HAP-1 (cell line): ENCODE results near the gene SLC35E2B.
A peak's percentile ranks its signal among the peaks of the same experiment; 100 is the strongest.

ENCODE experiments used
- DNase-seq, 2 experiments: peaks; one replicate each; pipeline ENCODE4 v3.0.0-alpha.2; 2016 to 2020; ENCODE audit warnings: low spot score in 2 of 2
- H3K27me3 ChIP-seq: fragments of 250-450 bp; sonication (Bioruptor Pico); 2 replicates; pipeline ENCODE4 v1.5.1; 2020; ENCODE audit warnings: low read depth, mild to moderate bottlenecking, moderate library complexity
- H3K36me3 ChIP-seq: fragments of 250-450 bp; sonication (Bioruptor Pico); replicated peaks from 2 replicates; pipeline ENCODE4 v1.5.1; 2020; ENCODE audit warnings: mild to moderate bottlenecking
- H3K4me1 ChIP-seq: fragments of 250-450 bp; sonication (Bioruptor Pico); 2 replicates; pipeline ENCODE4 v1.5.1; 2020; ENCODE audit warnings: mild to moderate bottlenecking
- H3K4me3 ChIP-seq: fragments of 250-450 bp; sonication (Bioruptor Pico); 2 replicates; pipeline ENCODE4 v1.5.1; 2020; ENCODE audit warnings: mild to moderate bottlenecking, moderate library complexity
- H3K9me3 ChIP-seq: fragments of 250-450 bp; sonication (Bioruptor Pico); 2 replicates; pipeline ENCODE4 v1.5.1; 2020; ENCODE audit warnings: mild to moderate bottlenecking, moderate library complexity
- in situ Hi-C: fragments of 300-500 bp; cut with MboI; formaldehyde crosslinking; loops from 3 replicates; pipeline ENCODE4 v1.14.3; 2020; ENCODE audit warnings: low sequenced_read_pairs, inconsistent platforms, mixed read lengths

The SLC35E2B gene

GRCh38 chr1:1624443-1625403, 67.9 kb downstream of the SLC35E2B start:
- Histone ChIP-seq H3K4me1 (no peaks in the 10 kb centered on the region), H3K36me3 (no peaks in the 10 kb centered on the region), H3K9me3 (no peaks in the 10 kb centered on the region), H3K4me3 (no peak overlapping the region), H3K27me3 (no peaks in the 10 kb centered on the region)
- DNase-seq, result peak in 1 of 2 experiments; percentile 38
- in situ Hi-C loops, result no loop called here

- H3K9me3 ChIP-seq, result no peaks in the 10 kb centered on the region
- H3K27me3 ChIP-seq, result no peaks in the 10 kb centered on the region
- no peak overlapping the region for H3K4me3 ChIP-seq
- H3K4me1 ChIP-seq, result no peaks in the 10 kb centered on the region
- no peak for DNase-seq
- in situ Hi-C loops, result no loop called here
- H3K36me3 ChIP-seq, result no peaks in the 10 kb centered on the region
Observed at GRCh38 chr1:1623631-1624442, 68.8 kb downstream of the SLC35E2B start.

GRCh38 chr1:1623181-1623630, 69.4 kb downstream of the SLC35E2B start:
- no peak for DNase-seq
- in situ Hi-C loops, result no loop called here
- no peaks in the 10 kb centered on the region for H3K27me3 ChIP-seq
- no peak overlapping the region for H3K4me3 ChIP-seq
- no peaks in the 10 kb centered on the region for H3K9me3 ChIP-seq
- H3K36me3 ChIP-seq, result peaks cover 1% of the 10 kb centered on the region; the same call in 1 of the 2 replicates
- H3K4me1 ChIP-seq, result no peaks in the 10 kb centered on the region

GRCh38 chr1:1622788-1623094, 69.9 kb downstream of the SLC35E2B start:
- Histone ChIP-seq H3K4me1 (no peaks in the 10 kb centered on the region), H3K9me3 (no peaks in the 10 kb centered on the region), H3K27me3 (no peaks in the 10 kb centered on the region), H3K36me3 (peaks cover 6% of the 10 kb centered on the region; the same call in 1 of the 2 replicates), H3K4me3 (no peak overlapping the region)
- no peak for DNase-seq
- in situ Hi-C loops, result no loop called here

GRCh38 chr1:1622010-1622787, 70.4 kb downstream of the SLC35E2B start:
- Histone ChIP-seq H3K9me3 (no peaks in the 10 kb centered on the region), H3K4me3 (no peak overlapping the region), H3K27me3 (no peaks in the 10 kb centered on the region), H3K36me3 (peaks cover 8% of the 10 kb centered on the region; the same call in 1 of the 2 replicates), H3K4me1 (no peaks in the 10 kb centered on the region)
- no peak for DNase-seq
- in situ Hi-C loops, result no loop called here

- in situ Hi-C loops, result no loop called here
- peaks cover 8% of the 10 kb centered on the region; the same call in 1 of the 2 replicates for H3K36me3 ChIP-seq
Observed at GRCh38 chr1:1621173-1622009, 71.2 kb downstream of the SLC35E2B start.

GRCh38 chr1:1620433-1621139, 72.0 kb downstream of the SLC35E2B start:
- in situ Hi-C loops, result no loop called here
- Histone ChIP-seq H3K9me3 (no peaks in the 10 kb centered on the region), H3K36me3 (peaks cover 8% of the 10 kb centered on the region; the same call in 1 of the 2 replicates), H3K27me3 (no peaks in the 10 kb centered on the region), H3K4me3 (no peak overlapping the region), H3K4me1 (no peaks in the 10 kb centered on the region; the same call in 1 of the 2 replicates)
- DNase-seq, result no peak

More at GRCh38 chr1:1621173-1622009, 71.2 kb downstream of the SLC35E2B start:
- Histone ChIP-seq H3K4me1 (no peaks in the 10 kb centered on the region; the same call in 1 of the 2 replicates), H3K9me3 (no peaks in the 10 kb centered on the region), H3K27me3 (no peaks in the 10 kb centered on the region), H3K4me3 (no peak overlapping the region)
- DNase-seq, result no peak

GRCh38 chr1:1619917-1620361, 72.7 kb downstream of the SLC35E2B start:
- peak in 1 of 2 experiments; percentile 51 for DNase-seq
- Histone ChIP-seq H3K36me3 (peaks cover 8% of the 10 kb centered on the region; the same call in 1 of the 2 replicates), H3K9me3 (no peaks in the 10 kb centered on the region), H3K4me1 (no peaks in the 10 kb centered on the region; the same call in 1 of the 2 replicates), H3K4me3 (no peak overlapping the region), H3K27me3 (no peaks in the 10 kb centered on the region)
- in situ Hi-C loops, result no loop called here

GRCh38 chr1:1618396-1619068, 74.1 kb downstream of the SLC35E2B start:
- DNase-seq, result no peak
- Histone ChIP-seq H3K27me3 (no peaks in the 10 kb centered on the region), H3K4me3 (no peak overlapping the region), H3K36me3 (peaks cover 8% of the 10 kb centered on the region; the same call in 1 of the 2 replicates), H3K4me1 (peaks cover 9% of the 10 kb centered on the region), H3K9me3 (no peaks in the 10 kb centered on the region)
- in situ Hi-C loops, result no loop called here

- DNase-seq, result no peak
- Histone ChIP-seq H3K4me3 (no peak overlapping the region), H3K27me3 (no peaks in the 10 kb centered on the region), H3K36me3 (peaks cover 8% of the 10 kb centered on the region; the same call in 1 of the 2 replicates), H3K4me1 (peaks cover 9% of the 10 kb centered on the region), H3K9me3 (no peaks in the 10 kb centered on the region)
- in situ Hi-C loops, result no loop called here
Observed at GRCh38 chr1:1617925-1618324, 74.7 kb downstream of the SLC35E2B start.

GRCh38 chr1:1617516-1617915, 75.1 kb downstream of the SLC35E2B start:
- in situ Hi-C loops, result no loop called here
- Histone ChIP-seq H3K36me3 (peaks cover 8% of the 10 kb centered on the region; the same call in 1 of the 2 replicates), H3K4me1 (peaks cover 9% of the 10 kb centered on the region), H3K27me3 (no peaks in the 10 kb centered on the region), H3K4me3 (no peak overlapping the region; the same call in 1 of the 2 replicates), H3K9me3 (no peaks in the 10 kb centered on the region)
- no peak for DNase-seq
